K562 (cell line): ENCODE data around the gene ASAH2. TPM values are rescaled to one million over a fixed set of nuclear protein-coding genes. Genes with fewer than 3 reads are reported as not detected.
A peak's percentile ranks its signal among the peaks of the same experiment; 100 is the strongest.

Source experiments
- ATAC-seq: fragments of 200-7000 bp; cut with Tn5 transposase; 3 replicates; pipeline ENCODE4 v1.9.1; 2020; ENCODE audit warnings: moderate library complexity
- BruUV-seq: library from RNA; stranded (reverse); fragments of 400-500 nt; replicated peaks from 2 replicates; lab custom pipeline; 2021; lab: Mats Ljungman, UMichigan
- CTCF ChIA-PET: fragments of 300-600 bp; formaldehyde crosslinking; extraction: SDS; loops from one replicate; lab custom pipeline; 2021; ENCODE audit warnings: low intra/inter-chr PET ratio; lab: Yijun Ruan, JAX
- POLR2A ChIA-PET: fragments of 300-600, 350-650 bp; sonication (Branson Sonifier 250); formaldehyde crosslinking; extraction: SDS; loops from one replicate; lab custom pipeline; 2021; ENCODE audit warnings: antibody characterized with exemption, inconsistent platforms; lab: Yijun Ruan, JAX
- DNase-seq, 4 experiments: peaks; one replicate each; pipeline versions ENCODE4 v3.0.0 to v3.0.0-alpha.2; 2011 to 2018; ENCODE audit warnings: low spot score in 3 of 4, mixed read lengths in 3 of 4; ENCODE audit errors: extremely low read depth in 1 of 4
- FAIRE-seq: peaks from 2 replicates; lab custom pipeline; 2011; peaks lifted over from hg19 to GRCh38; lab: Jason Lieb, UNC
- H2AFZ ChIP-seq: 2 replicates; pipeline ENCODE4 v1.6.0; 2011; ENCODE audit warnings: low read depth, low read length, control low read depth, inconsistent platforms
- H3K27ac ChIP-seq: fragments of 200-600 bp; 3 replicates; pipeline ENCODE4 v1.8.0; 2011; ENCODE audit warnings: low read depth, mild to moderate bottlenecking, control low read depth, inconsistent platforms, low read length, moderate library complexity, mixed read lengths; ENCODE audit errors: extremely low read depth
- H3K27me3 ChIP-seq, 2 experiments: fragments of 300-600 bp in 1 of 2; 2 replicates in 1 of 2; 3 replicates in 1 of 2; pipeline versions ENCODE4 v1.6.0 to v1.8.0; 2011; ENCODE audit warnings: inconsistent platforms in 2 of 2, low read length in 2 of 2, mild to moderate bottlenecking in 1 of 2, mixed read lengths in 1 of 2, moderate library complexity in 1 of 2; ENCODE audit not compliant: control insufficient read depth in 2 of 2, insufficient read depth in 2 of 2
- H3K36me3 ChIP-seq: fragments of 300-600 bp; 3 replicates; pipeline ENCODE4 v1.8.0; 2011; ENCODE audit warnings: mild to moderate bottlenecking, low read length, inconsistent platforms; ENCODE audit not compliant: control insufficient read depth, insufficient read depth
- H3K4me1 ChIP-seq, 2 experiments: fragments of 200-600 bp in 1 of 2; replicated peaks in 1 of 2; 2 replicates in 1 of 2; 3 replicates in 1 of 2; pipeline versions ENCODE4 v1.5.1 to v1.8.0; 2011; ENCODE audit warnings: inconsistent platforms in 2 of 2, low read length in 2 of 2, mild to moderate bottlenecking in 1 of 2, mixed read lengths in 1 of 2, moderate library complexity in 1 of 2; ENCODE audit not compliant: control insufficient read depth in 2 of 2, insufficient read depth in 2 of 2
- H3K4me2 ChIP-seq: 2 replicates; pipeline ENCODE4 v1.6.1; 2011; ENCODE audit warnings: low read length, control low read depth, inconsistent platforms, mixed read lengths; ENCODE audit not compliant: insufficient read depth
- H3K4me3 ChIP-seq: fragments of 200-600 bp; sonication (generic), shearing (Covaris generic); 2 replicates; pipeline ENCODE4 v1.5.1; 2016; ENCODE audit warnings: control low read depth, inconsistent platforms
- H3K79me2 ChIP-seq: fragments of 200-600 bp; 3 replicates; pipeline ENCODE4 v1.8.0; 2011; ENCODE audit warnings: low read length, inconsistent platforms; ENCODE audit not compliant: control insufficient read depth, insufficient read depth
- H3K9ac ChIP-seq, 2 experiments: 2 replicates each; pipeline versions ENCODE4 v1.6.0 to v1.6.1; 2011; ENCODE audit warnings: low read depth in 2 of 2, low read length in 2 of 2, control low read depth in 1 of 2, inconsistent platforms in 1 of 2, mild to moderate bottlenecking in 1 of 2, mixed read lengths in 1 of 2; ENCODE audit not compliant: insufficient read depth in 1 of 2
- H3K9me1 ChIP-seq: one replicate; pipeline ENCODE4 v1.6.0; 2011; ENCODE audit warnings: inconsistent platforms, mild to moderate bottlenecking, low read length, moderate library complexity; ENCODE audit not compliant: control insufficient read depth, insufficient read depth
- H3K9me3 ChIP-seq: replicated peaks from 2 replicates; pipeline ENCODE4 v1.5.1; 2011; ENCODE audit warnings: low read depth, low read length, inconsistent platforms; ENCODE audit not compliant: control insufficient read depth, insufficient read depth
- H4K20me1 ChIP-seq: replicated peaks from 2 replicates; pipeline ENCODE4 v1.6.1; 2011; ENCODE audit warnings: low read length, inconsistent platforms, mixed read lengths; ENCODE audit not compliant: control insufficient read depth, insufficient read depth
- BRD9 ChIP-seq: fragments of 450-650 bp; IDR thresholded peaks from 2 replicates; pipeline ENCODE4 v1.6.1; 2018; ENCODE audit warnings: low read depth; ENCODE audit not compliant: partially characterized antibody
- E2F3 ChIP-seq: fragments of 250-450 bp; sonication (Bioruptor Pico); IDR thresholded peaks from 2 replicates; pipeline ENCODE4 v1.4.0; 2020; ENCODE audit warnings: mild to moderate bottlenecking
- GABPB2 ChIP-seq: fragments of 250-450 bp; sonication (Bioruptor Pico); conservative IDR thresholded peaks from 2 replicates; pipeline ENCODE4 v1.5.1; 2021; ENCODE audit warnings: mild to moderate bottlenecking
- HNRNPH1 ChIP-seq: fragments of 200-400 bp; formaldehyde crosslinking; optimal IDR thresholded peaks from 2 replicates; pipeline ENCODE3; 2017; ENCODE audit warnings: low read depth, mild to moderate bottlenecking, low read length, moderate library complexity
- MYNN ChIP-seq, 2 experiments: sonication (generic); formaldehyde crosslinking in 1 of 2; IDR thresholded peaks; 2 replicates each; pipeline versions ENCODE4 v1.5.0 to v1.6.1; 2016 to 2020; ENCODE audit warnings: antibody characterized with exemption in 1 of 2, missing genetic modification reagents in 1 of 2
- SREBF2 ChIP-seq: sonication (generic); formaldehyde crosslinking; IDR thresholded peaks from 2 replicates; pipeline ENCODE4 v1.4.0; 2020; ENCODE audit warnings: mild to moderate bottlenecking, missing genetic modification reagents
- U2AF2 ChIP-seq: fragments of 200-400 bp; formaldehyde crosslinking; optimal IDR thresholded peaks from 2 replicates; pipeline ENCODE3; 2017; ENCODE audit warnings: low read depth, mild to moderate bottlenecking, low read length
- WHSC1 ChIP-seq: IDR thresholded peaks from one replicate; pipeline ENCODE4 v1.6.1; 2012; ENCODE audit warnings: low read length, control low read depth, inconsistent platforms
- ZBTB1 ChIP-seq: sonication (generic); formaldehyde crosslinking; IDR thresholded peaks from 2 replicates; pipeline ENCODE4 v1.8.1; 2023; ENCODE audit warnings: missing genetic modification reagents, low read depth, mild to moderate bottlenecking, borderline replicate concordance
- ZNF444 ChIP-seq: fragments of 250-450 bp; sonication (Bioruptor Pico); IDR thresholded peaks from 2 replicates; pipeline ENCODE4 v1.4.0; 2020; ENCODE audit warnings: mild to moderate bottlenecking, moderate library complexity
- ZNF586 ChIP-seq: fragments of 450-650 bp; formaldehyde crosslinking; conservative IDR thresholded peaks from 2 replicates; pipeline ENCODE4 v1.4.0; 2020; ENCODE audit warnings: mild to moderate bottlenecking, moderate library complexity
- in situ Hi-C: fragments of 300-500 bp; cut with MboI; formaldehyde crosslinking; loops from 4 replicates; pipeline ENCODE4 v1.15.0; 2018; ENCODE audit warnings: inconsistent platforms, mixed read lengths
- intact Hi-C: fragments of 100-400 bp; cut with micrococcal nuclease; formaldehyde crosslinking; loops from 2 replicates; pipeline ENCODE4 v1.14.2; 2022
- polyA plus RNA-seq, 8 experiments: library from polyadenylated mRNA; depleted of rRNA in 4 of 8; stranded (reverse) in 5 of 8; unstranded in 3 of 8; fragments of >200 nt; fragmentation: Nextera tagmentation in 2 of 8; fragmentation: Illumina TruSeq in 1 of 8; extraction: Ambion mirVana in 2 of 8; extraction: Trizol in 1 of 8; gene quantifications; 2 replicates each; pipeline versions ENCODE4 v1.2.1 to v1.2.3, GENCODE V29; 2011 to 2014; ENCODE audit warnings: inconsistent platforms in 1 of 8, missing spikeins in 1 of 8
- total RNA-seq, 7 experiments: library from RNA; depleted of rRNA in 6 of 7; stranded (reverse); fragments of >200 nt in 6 of 7; fragmentation: Illumina TruSeq in 2 of 7; extraction: Trizol in 2 of 7; gene quantifications; 2 replicates each; pipeline versions ENCODE4 v1.2.1 to v1.2.3, GENCODE V29; 2011 to 2021; ENCODE audit warnings: low replicate concordance in 1 of 7
- TF ChIP-seq, protein P1 (sequence below): sonication (generic); formaldehyde crosslinking; IDR thresholded peaks from 2 replicates; pipeline ENCODE4 v1.8.1; 2023; ENCODE audit warnings: missing genetic modification reagents, mild to moderate bottlenecking, borderline replicate concordance
- TF ChIP-seq, protein P2 (sequence below): conservative IDR thresholded peaks from 2 replicates; pipeline ENCODE4 v1.6.1; 2011; ENCODE audit warnings: low read depth, mild to moderate bottlenecking, low read length; ENCODE audit not compliant: control insufficient read depth
- TF ChIP-seq, protein P3 (sequence below): fragments of 450-650 bp; IDR thresholded peaks from 2 replicates; pipeline ENCODE4 v1.6.1; 2016; ENCODE audit warnings: antibody characterized with exemption

ASAH2 gene
- total and polyA plus RNA-seq, 9 of the 15 experiments (the other 6 are each of a cell fraction or from before 2014, with no cell fraction given), result 2.5 to 12.0 (median 8.5) TPM

DNA sequence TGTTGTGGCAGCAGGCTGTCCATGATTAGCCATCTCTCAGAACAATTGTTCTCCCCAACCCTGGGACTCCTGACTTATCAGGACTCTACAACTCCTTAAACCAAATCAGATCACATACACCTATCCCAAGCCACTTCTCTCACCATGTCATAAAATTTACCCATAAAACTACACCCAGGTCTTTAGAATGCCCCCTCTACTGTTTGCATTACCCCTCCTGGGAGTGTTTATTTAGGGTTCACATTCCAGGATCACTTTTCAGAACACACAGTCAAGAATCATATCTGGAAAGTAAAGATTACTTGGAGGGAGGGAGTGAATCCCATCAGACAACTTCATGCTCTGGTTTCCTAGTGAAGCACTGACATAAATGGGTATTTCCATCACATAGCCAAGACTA, 7.1 kb downstream of the ASAH2 start:
- Histone ChIP-seq H3K27ac (no peak overlapping the region), H3K4me1 (no peaks in the 10 kb centered on the region; a peak in 2 of 5 replicates), H3K9me3 (no peaks in the 10 kb centered on the region), H3K79me2 (no peaks in the 10 kb centered on the region), H3K9ac (no peak overlapping the region), H3K4me3 (no peak overlapping the region), H3K4me2 (no peak overlapping the region), H3K36me3 (no peaks in the 10 kb centered on the region), H3K9me1 (no peaks in the 10 kb centered on the region), H3K27me3 (no peaks in the 10 kb centered on the region), H4K20me1 (no peaks in the 10 kb centered on the region), H2AFZ (no peak overlapping the region)
- no TSS peak for BruUV-seq
- intact Hi-C loops, result loop anchor here (5.0 kb wide), 1 partner anchor 33 kb away; no protein-coding TSS in a partner anchor
- DNase-seq, result no peak
- ChIA-PET CTCF (no interaction called here), POLR2A (no interaction called here)
- peak; percentile 16; the same call in 2 of the 3 replicates for ATAC-seq
- no peak for FAIRE-seq
- in situ Hi-C loops, result loop anchor here (25.0 kb wide), 1 partner anchor 657 kb away; no protein-coding TSS in a partner anchor
- TF ChIP-seq, protein P1, sequence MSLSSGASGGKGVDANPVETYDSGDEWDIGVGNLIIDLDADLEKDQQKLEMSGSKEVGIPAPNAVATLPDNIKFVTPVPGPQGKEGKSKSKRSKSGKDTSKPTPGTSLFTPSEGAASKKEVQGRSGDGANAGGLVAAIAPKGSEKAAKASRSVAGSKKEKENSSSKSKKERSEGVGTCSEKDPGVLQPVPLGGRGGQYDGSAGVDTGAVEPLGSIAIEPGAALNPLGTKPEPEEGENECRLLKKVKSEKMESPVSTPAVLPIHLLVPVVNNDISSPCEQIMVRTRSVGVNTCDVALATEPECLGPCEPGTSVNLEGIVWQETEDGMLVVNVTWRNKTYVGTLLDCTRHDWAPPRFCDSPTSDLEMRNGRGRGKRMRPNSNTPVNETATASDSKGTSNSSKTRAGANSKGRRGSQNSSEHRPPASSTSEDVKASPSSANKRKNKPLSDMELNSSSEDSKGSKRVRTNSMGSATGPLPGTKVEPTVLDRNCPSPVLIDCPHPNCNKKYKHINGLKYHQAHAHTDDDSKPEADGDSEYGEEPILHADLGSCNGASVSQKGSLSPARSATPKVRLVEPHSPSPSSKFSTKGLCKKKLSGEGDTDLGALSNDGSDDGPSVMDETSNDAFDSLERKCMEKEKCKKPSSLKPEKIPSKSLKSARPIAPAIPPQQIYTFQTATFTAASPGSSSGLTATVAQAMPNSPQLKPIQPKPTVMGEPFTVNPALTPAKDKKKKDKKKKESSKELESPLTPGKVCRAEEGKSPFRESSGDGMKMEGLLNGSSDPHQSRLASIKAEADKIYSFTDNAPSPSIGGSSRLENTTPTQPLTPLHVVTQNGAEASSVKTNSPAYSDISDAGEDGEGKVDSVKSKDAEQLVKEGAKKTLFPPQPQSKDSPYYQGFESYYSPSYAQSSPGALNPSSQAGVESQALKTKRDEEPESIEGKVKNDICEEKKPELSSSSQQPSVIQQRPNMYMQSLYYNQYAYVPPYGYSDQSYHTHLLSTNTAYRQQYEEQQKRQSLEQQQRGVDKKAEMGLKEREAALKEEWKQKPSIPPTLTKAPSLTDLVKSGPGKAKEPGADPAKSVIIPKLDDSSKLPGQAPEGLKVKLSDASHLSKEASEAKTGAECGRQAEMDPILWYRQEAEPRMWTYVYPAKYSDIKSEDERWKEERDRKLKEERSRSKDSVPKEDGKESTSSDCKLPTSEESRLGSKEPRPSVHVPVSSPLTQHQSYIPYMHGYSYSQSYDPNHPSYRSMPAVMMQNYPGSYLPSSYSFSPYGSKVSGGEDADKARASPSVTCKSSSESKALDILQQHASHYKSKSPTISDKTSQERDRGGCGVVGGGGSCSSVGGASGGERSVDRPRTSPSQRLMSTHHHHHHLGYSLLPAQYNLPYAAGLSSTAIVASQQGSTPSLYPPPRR (CRISPR knock-in tag), result no peak
- no peak for TF ChIP-seq ZNF444 (CRISPR knock-in tag)
- TF ChIP-seq U2AF2, result no peak
- TF ChIP-seq HNRNPH1, result no peak
- TF ChIP-seq, protein P2, sequence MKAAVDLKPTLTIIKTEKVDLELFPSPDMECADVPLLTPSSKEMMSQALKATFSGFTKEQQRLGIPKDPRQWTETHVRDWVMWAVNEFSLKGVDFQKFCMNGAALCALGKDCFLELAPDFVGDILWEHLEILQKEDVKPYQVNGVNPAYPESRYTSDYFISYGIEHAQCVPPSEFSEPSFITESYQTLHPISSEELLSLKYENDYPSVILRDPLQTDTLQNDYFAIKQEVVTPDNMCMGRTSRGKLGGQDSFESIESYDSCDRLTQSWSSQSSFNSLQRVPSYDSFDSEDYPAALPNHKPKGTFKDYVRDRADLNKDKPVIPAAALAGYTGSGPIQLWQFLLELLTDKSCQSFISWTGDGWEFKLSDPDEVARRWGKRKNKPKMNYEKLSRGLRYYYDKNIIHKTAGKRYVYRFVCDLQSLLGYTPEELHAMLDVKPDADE, result no peak
- no peak for TF ChIP-seq ZBTB1 (CRISPR knock-in tag)
- no peak for TF ChIP-seq BRD9
- no peak for TF ChIP-seq ZNF586
- TF ChIP-seq MYNN (IDR thresholded peaks at IDR 0.05), result no peak
- no peak for TF ChIP-seq MYNN (CRISPR knock-in tag; IDR thresholded peaks at IDR 0.05)
- TF ChIP-seq WHSC1, result no peak
- TF ChIP-seq, protein P3, sequence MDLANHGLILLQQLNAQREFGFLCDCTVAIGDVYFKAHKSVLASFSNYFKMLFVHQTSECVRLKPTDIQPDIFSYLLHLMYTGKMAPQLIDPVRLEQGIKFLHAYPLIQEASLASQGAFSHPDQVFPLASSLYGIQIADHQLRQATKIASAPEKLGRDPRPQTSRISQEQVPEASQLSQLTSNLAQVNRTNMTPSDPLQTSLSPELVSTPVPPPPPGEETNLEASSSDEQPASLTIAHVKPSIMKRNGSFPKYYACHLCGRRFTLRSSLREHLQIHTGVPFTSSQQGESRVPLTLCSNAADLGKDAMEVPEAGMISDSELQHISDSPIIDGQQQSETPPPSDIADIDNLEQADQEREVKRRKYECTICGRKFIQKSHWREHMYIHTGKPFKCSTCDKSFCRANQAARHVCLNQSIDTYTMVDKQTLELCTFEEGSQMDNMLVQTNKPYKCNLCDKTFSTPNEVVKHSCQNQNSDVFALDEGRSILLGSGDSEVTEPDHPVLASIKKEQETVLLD, result no peak
- TF ChIP-seq E2F3 (CRISPR knock-in tag), result no peak
- no peak for TF ChIP-seq GABPB2 (CRISPR knock-in tag)
- no peak for TF ChIP-seq SREBF2
